GM11168 (cell line): Measurements from ENCODE around the gene PRELP.
"Not testable (repeated sequence)": the region's sequence is repeated elsewhere in the genome, so short reads cannot be mapped to it uniquely, and the experiment has no call there.

Source experiments
- in situ Hi-C: fragments of 300-500 bp; cut with MboI; formaldehyde crosslinking; loops from one replicate; pipeline ENCODE4 v1.12.0; 2022; ENCODE audit warnings: low sequenced_read_pairs; ENCODE audit not compliant: unreplicated experiment

Gene PRELP

DNA sequence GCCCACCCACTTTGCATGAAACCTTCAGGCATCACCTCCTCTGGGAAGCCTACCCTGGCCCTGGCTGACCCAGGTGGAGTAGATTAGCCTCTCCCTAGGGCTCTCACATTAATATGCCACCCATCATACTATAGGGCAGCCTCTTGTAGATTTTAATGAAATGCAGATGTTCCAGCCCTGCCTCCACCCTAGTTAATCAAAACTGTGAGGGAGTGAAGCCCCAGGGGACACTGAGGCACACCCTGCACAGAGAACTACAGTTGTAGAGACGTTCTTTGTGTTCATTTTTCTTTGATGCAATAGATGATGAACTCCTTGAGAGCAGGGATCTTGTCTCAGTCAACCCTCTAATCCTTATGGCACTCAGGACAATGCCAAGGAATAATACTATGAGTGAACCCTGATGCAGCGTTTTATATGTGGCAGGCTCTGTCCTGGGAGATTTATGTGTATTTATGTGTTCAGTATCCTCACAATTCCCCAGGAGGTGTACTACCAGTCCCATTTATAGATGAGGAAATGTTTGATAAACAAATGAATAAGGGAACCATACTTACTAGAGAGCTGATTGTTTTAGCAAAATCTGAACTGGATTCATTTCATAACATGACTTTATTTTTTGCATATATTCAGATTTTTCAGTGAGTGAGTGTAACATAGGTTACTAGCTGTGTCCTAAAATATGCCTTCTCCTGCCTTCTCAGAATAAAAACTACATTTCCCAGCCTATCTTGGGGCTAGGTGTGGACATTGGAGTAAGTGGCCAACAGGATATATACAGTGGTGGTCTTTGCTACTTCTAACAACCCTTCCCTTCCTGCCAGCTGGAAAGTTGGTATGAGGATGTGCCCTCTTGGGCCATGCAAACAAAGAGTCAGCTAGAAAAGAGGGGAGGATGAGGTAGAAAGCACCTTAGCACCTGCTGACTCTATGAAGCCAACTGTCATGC is 23.5 kb upstream of the PRELP start:
- in situ Hi-C loops, result no loop called here

GRCh38 chr1:203453016-203453415 is 22.6 kb upstream of the PRELP start:
- in situ Hi-C loops, result no loop called here

GRCh38 chr1:203453616-203454015 is 22.0 kb upstream of the PRELP start:
- in situ Hi-C loops, result no loop called here

DNA sequence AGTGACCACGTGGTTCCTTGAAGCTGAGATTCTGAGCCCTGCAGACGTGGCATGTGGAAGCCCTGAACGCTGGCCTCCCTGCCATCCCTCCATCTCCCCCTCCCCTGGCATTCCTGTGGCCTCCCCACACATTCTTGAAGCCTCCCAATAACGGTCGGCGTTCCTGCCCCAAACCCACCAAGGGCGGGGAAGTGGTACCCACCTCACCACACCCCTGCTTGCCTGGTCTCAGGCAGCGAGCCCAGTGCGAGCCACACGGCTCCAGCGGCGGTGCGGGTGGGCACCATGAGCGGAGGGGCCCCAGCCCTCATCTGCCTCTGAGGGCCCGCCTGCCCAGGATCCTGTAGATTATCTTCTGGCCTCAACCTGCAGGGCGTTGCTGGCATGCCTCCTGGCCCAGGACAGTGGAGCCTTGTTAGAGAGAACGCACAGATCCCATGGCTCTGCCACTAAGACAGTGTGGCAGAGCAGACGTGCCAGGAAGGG is 20.6 kb upstream of the PRELP start:
- in situ Hi-C loops, result no loop called here

- in situ Hi-C loops, result no loop called here
These were observed 19.9 kb upstream of the PRELP start for GRCh38 chr1:203455706-203456105.

GRCh38 chr1:203456577-203456976 is 19.0 kb upstream of the PRELP start:
- in situ Hi-C loops, result no loop called here

DNA sequence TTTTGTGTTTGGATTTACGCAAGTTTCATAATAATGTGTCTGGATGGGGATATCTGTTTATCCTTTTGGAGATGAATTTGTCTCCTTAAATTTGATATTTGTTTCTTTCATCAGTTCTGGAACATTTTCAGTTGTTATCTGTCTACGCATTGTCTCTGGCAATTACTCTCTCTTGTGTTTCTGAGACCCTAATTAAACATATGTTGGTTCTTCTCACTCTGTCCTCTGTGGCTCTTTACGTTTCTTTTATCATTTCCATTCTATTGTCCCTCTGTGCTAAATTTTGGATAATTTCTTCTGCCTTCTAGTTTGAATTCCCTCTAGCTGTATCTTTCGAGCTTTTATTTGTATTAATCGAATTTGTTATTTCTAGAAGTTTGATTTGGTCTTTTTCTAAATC is 17.5 kb upstream of the PRELP start:
- in situ Hi-C loops, result no loop called here

DNA sequence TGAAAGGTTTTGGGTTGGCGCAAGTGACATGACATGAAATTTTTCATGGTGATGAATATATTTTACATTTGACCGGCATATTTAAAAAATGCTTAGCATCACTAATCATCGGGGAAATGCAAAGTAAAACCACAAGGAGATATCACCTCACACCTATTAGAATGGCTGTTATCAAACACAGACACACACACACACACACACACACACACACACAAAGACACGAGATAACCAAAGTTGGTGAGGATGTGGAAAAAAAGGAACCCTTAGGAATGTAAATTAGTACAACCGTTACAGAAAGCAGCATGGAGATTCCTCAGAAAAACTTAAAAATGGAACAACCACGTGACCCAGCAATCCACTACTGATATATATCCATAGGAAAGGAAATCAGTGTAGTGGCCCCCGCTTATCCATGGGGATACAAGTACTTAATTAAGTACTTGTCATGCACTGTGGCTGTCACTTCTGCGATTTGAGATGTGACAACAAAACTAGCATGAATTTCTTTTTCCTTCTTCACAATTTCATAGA is 15.9 kb upstream of the PRELP start:
- in situ Hi-C loops, result no loop called here

DNA sequence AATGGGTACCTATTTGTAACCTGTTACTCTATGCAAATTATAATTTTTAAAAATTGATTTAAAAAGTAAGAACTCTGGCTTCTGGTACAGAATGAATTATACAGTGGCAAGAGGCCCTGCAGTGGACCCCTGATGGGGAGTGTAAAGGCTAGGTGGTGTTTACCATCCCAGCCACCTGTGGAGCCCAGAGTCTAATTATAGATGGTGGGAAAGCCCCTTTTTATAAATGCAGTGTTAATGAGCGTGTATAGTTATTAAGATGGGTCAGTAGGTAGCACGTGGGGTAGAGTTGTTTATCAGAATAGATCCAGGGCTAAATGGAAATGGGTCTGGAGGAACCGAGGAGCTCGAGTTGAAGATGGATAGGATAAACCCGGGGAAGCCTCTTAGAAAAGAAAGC is 13.9 kb upstream of the PRELP start:
- in situ Hi-C loops, result no loop called here

- in situ Hi-C loops, result no loop called here
These were observed 13.5 kb upstream of the PRELP start for GRCh38 chr1:203462143-203462542.

DNA sequence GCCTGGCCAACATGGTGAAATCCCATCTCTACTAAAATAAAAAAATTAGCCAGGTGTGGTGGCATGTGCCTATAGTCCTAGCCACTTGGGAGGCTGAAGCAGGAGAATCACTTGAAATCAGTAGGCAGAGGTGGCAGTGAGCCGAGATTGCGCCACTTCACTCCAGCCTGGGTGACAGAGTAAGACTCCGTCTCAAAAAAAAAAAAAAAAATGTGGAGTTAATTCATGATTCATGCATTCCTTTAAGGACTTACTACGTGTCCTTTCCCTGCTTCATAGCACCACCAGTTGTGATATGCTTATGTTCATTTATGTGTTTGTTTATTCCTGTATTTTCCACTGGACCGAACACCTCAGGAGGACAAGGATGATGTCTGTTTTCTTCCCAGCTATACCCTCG is 12.7 kb upstream of the PRELP start:
- in situ Hi-C loops, result no loop called here

DNA sequence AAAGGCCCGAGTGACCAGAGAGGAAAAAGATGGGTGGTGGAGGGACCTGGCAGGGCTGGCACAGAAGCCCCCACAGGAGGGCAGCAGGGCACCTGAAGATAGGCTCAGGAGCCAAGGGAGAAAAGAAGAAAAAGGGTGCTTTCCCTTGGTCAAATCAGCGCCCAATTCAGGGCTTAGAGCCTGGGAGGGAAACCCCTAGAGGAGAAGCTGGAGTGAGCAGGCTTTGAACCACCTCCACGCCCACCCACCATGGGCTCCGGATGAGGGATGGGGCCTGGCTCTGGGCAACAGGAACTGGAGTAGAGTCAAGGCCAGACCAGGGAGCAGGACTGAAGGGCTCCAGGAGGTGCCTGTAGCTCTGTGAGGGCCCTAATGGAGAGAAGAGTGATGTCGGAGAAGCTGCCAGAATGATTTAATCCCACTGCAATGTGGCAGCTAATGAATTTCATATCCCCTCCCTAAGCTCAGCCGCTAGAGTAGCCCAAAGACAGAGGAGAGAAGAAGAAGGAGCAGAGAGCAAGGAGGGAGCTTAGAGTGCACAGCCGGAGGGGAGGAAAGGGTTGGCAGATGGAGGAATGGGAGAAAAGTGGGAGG is 12.0 kb upstream of the PRELP start:
- in situ Hi-C loops, result no loop called here

DNA sequence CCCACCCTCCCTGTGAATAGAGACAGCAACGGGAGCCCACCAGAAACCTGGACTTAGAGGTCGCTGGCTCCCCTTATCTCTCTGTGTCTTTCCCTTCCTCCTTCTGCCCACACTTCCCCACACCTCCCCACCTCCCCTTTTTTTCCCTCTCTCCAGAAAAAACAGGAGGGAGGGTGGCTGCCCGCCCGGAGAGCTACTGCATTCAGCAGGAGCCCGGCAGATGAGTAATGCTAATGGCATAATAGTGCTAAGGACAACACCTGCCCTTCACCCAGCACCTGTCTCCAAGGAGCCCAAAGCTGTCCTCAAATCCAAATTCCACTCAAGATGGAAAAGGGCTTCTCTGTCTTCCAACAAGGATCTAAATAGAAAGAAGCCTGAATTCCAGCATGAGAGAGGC is 11.4 kb upstream of the PRELP start:
- in situ Hi-C loops, result no loop called here

GRCh38 chr1:203464743-203465142 is 10.9 kb upstream of the PRELP start:
- in situ Hi-C loops, result no loop called here

DNA sequence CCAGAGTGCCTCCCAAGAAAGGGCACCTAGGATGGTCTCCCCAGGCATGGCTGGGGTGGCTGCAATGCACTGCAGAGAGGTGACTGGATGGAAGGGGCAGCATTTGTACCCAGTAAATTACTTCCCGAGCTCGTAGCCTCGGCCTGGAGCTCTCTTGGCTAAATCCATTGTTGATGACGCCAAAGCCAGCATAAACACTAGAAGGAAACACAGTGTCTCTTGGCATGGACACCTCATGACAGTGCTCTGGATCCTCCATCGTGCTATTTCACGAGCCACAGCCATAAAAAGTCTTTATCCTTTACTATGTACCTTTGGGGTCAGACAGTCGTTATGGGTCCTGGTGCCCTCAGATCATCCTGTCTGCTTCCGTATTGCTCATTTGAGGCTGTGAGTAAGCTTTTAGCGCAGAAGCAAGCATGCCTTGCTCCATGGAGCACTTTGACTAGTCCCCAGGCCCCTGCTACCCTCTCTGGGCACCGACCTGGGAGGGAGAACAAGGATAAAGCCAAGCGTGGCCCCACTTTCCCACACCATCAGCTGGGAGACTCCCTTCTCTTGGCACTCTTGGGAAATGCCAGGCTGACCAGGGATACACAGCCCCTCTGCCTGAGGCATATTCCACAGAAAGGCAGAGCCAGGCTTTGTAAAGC is 10.3 kb upstream of the PRELP start:
- in situ Hi-C loops, result no loop called here

GRCh38 chr1:203465948-203466347 is 9.7 kb upstream of the PRELP start:
- in situ Hi-C loops, result no loop called here

DNA sequence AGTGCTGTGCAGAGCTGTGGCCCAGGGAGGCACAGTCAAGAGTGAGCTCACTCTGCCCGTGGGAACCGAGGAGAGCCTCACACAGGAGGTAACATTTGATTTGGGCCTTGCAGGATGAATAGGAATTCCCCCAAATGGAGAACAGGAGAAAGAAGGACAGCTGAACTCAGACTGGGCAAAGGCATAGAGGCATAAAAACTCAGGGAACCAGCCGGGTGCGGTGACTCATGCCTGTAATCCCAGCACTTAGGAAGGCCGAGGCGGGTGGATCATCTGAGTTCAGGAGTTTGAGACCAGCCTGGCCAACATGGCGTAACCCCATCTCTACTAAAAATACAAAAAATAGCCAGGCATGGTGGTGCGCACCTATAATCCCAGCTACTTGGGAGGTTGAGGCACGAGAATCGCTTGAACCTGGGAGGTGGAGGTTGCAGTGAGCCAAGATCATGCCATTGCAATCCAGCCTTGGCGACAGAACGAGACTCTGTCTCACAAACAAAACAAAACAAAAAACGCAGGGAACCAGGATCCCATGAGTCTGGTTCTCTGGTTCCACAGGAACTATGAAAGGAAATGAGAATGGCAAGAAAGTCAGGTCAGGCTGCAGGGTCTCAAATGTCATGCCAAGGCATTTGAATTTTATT is 8.6 kb upstream of the PRELP start:
- in situ Hi-C loops, result not testable (repeated sequence)

DNA sequence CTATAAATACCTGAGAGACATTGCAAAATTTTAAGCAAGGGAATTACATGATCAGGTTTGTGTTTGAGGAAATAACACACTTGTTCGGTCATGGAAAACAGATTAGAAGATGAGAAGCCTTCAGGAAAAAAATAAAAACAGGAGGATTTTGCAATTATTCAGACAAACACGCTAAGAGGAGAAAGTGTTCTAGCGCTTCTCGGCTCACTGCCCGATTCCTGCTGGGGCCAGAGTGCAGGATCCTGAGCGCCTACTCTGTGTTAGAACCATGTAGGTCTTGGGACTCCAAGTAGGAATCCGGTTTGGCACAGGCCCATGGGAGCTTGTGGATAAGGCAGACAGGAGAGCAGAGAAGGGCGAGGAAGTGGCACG is 8.1 kb upstream of the PRELP start:
- in situ Hi-C loops, result no loop called here

DNA sequence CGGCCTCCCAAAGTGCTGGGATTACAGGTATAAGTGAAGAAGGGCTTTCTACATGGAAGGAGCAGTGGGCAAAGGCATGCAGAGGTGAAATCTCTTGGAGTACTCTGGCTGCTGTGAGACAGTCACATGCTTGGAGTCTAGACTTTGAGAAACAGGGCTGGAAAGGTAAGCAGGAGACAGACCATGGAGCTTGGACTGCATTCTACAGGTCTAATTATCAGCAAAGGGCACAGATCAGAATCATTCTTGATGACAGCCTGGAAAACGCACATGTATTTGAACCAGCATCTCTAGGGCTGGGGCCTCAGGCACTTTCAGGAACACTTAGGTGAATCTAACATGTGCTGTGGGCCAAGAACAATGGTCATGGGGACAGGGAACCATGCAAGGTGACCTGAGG is 7.3 kb upstream of the PRELP start:
- in situ Hi-C loops, result no loop called here

DNA sequence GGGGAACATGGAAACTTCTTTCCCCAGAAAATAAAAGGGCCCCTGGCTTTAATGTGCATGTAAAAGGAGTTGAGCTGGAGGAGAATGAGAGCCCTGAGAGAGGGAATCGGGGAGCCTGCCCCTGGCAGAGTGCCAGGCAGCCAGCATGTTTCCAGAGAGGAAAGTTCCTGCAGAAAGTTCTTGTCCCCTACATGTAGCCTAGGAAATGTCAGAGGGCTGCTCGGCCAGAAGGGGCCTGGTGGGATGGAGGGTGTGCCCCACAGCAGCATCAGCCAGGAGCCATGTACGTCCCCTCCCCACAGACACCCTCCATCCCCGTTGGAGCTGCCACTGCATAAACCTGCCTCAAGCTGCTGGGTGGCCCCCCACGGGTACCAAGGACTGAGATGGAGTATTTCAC is 5.4 kb upstream of the PRELP start:
- in situ Hi-C loops, result no loop called here

DNA sequence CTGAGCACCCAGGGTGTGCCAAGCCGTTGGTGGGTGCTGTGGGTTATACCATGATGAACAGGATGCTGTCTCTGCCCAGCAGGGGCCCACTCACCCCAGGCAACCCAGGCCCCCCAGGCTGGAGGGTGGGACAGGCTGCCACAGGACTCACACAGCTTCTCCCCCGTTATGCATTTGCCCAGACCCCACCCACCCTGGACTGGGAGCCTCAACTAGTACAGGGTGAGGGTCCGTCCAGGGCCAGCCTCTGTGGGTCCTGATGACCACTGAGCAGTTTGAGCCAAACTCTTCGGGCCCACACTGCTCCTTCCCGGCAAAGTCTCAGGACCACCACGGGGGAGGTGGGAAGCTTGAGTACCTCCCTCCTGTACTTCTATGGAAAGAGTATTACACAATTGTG is 3.8 kb upstream of the PRELP start:
- in situ Hi-C loops, result no loop called here
